SK-N-SH treated with all-trans-retinoic acid at 6 μM for 48 hours (cell line): Measurements from ENCODE around the gene CLTC.

Experiments used
- ATAC-seq: fragments of 200-7000 bp; cut with Tn5 transposase; 3 replicates; pipeline ENCODE4 v1.9.1; 2020; ENCODE audit warnings: mild to moderate bottlenecking, moderate library complexity
- ARNTL ChIP-seq: fragments of 450-650 bp; formaldehyde crosslinking; IDR thresholded peaks from 2 replicates; pipeline ENCODE4 v1.5.0; 2020; ENCODE audit warnings: low read depth, mild to moderate bottlenecking, moderate library complexity, borderline replicate concordance
- BACH2 ChIP-seq: fragments of 250-450 bp; sonication (Bioruptor Pico); IDR thresholded peaks from 2 replicates; pipeline ENCODE4 v1.9.0; 2021; ENCODE audit warnings: mild to moderate bottlenecking, borderline replicate concordance
- CSDC2 ChIP-seq: fragments of 250-450 bp; sonication (Bioruptor Pico); IDR thresholded peaks from 2 replicates; pipeline ENCODE4 v1.5.0; 2020; ENCODE audit warnings: mild to moderate bottlenecking, moderate library complexity
- ESRRG ChIP-seq: fragments of 250-450 bp; sonication (Bioruptor Pico); IDR thresholded peaks from 2 replicates; pipeline ENCODE4 v1.6.1; 2021; ENCODE audit warnings: mild to moderate bottlenecking
- GLIS3 ChIP-seq: fragments of 250-450 bp; sonication (Bioruptor Pico); IDR thresholded peaks from 2 replicates; pipeline ENCODE4 v1.5.0; 2020; ENCODE audit warnings: mild to moderate bottlenecking, moderate library complexity
- ISL1 ChIP-seq: fragments of 250-450 bp; sonication (Bioruptor Pico); IDR thresholded peaks from 2 replicates; pipeline ENCODE4 v2.1.2; 2022; ENCODE audit warnings: mild to moderate bottlenecking, moderate library complexity
- OSR1 ChIP-seq: fragments of 250-450 bp; sonication (Bioruptor Pico); IDR thresholded peaks from 2 replicates; pipeline ENCODE4 v1.8.0; 2022; ENCODE audit warnings: moderate library complexity, mild to moderate bottlenecking, inconsistent platforms
- PPARA ChIP-seq: fragments of 250-450 bp; sonication (Bioruptor Pico); IDR thresholded peaks from 2 replicates; pipeline ENCODE4 v1.5.0; 2020; ENCODE audit warnings: mild to moderate bottlenecking, borderline replicate concordance
- RARB ChIP-seq: fragments of 250-450 bp; sonication (Bioruptor Pico); IDR thresholded peaks from 2 replicates; pipeline ENCODE4 v1.8.0; 2021; ENCODE audit warnings: mild to moderate bottlenecking, moderate library complexity
- TCF4 ChIP-seq: fragments of 250-450 bp; sonication (Bioruptor Pico); IDR thresholded peaks from 2 replicates; pipeline ENCODE4 v1.8.0; 2021; ENCODE audit warnings: mild to moderate bottlenecking, moderate library complexity, borderline replicate concordance
- TOX ChIP-seq: fragments of 250-450 bp; sonication (Bioruptor Pico); IDR thresholded peaks from 2 replicates; pipeline ENCODE4 v1.8.0; 2021; ENCODE audit warnings: mild to moderate bottlenecking, moderate library complexity, borderline replicate concordance
- ZC3H10 ChIP-seq: fragments of 250-450 bp; sonication (Bioruptor Pico); IDR thresholded peaks from 2 replicates; pipeline ENCODE4 v1.5.1; 2021; ENCODE audit warnings: mild to moderate bottlenecking, moderate library complexity
- ZFP3 ChIP-seq: fragments of 250-450 bp; sonication (Bioruptor Pico); IDR thresholded peaks from 2 replicates; pipeline ENCODE4 v1.5.0; 2020; ENCODE audit warnings: mild to moderate bottlenecking, moderate library complexity
- ZNF565 ChIP-seq: fragments of 450-650 bp; formaldehyde crosslinking; conservative IDR thresholded peaks from 2 replicates; pipeline ENCODE4 v1.5.0; 2020; ENCODE audit warnings: low read depth, mild to moderate bottlenecking, moderate library complexity
- ZNF70 ChIP-seq: fragments of 450-650 bp; formaldehyde crosslinking; IDR thresholded peaks from 2 replicates; pipeline ENCODE4 v1.5.0; 2020; ENCODE audit warnings: mild to moderate bottlenecking, moderate library complexity
- ZNF8 ChIP-seq: fragments of 450-650 bp; formaldehyde crosslinking; IDR thresholded peaks from 2 replicates; pipeline ENCODE4 v1.5.0; 2020; ENCODE audit warnings: mild to moderate bottlenecking, moderate library complexity
- TF ChIP-seq, protein P1 (sequence below): fragments of 250-450 bp; sonication (Bioruptor Pico); IDR thresholded peaks from 2 replicates; pipeline ENCODE4 v1.8.0; 2020; ENCODE audit warnings: mild to moderate bottlenecking, moderate library complexity, borderline replicate concordance
- TF ChIP-seq, protein P2 (sequence below): fragments of 250-450 bp; sonication (Bioruptor Pico); IDR thresholded peaks from 2 replicates; pipeline ENCODE4 v1.8.0; 2021; ENCODE audit warnings: low read depth, mild to moderate bottlenecking, moderate library complexity, borderline replicate concordance
- TF ChIP-seq, protein P3 (sequence below): fragments of 250-450 bp; sonication (Bioruptor Pico); IDR thresholded peaks from 2 replicates; pipeline ENCODE4 v1.5.1; 2020; ENCODE audit warnings: low read depth, mild to moderate bottlenecking, moderate library complexity
- TF ChIP-seq, protein P4 (sequence below): fragments of 250-450 bp; sonication (Bioruptor Pico); IDR thresholded peaks from 2 replicates; pipeline ENCODE4 v1.5.0; 2020; ENCODE audit warnings: mild to moderate bottlenecking, moderate library complexity

Gene CLTC

DNA sequence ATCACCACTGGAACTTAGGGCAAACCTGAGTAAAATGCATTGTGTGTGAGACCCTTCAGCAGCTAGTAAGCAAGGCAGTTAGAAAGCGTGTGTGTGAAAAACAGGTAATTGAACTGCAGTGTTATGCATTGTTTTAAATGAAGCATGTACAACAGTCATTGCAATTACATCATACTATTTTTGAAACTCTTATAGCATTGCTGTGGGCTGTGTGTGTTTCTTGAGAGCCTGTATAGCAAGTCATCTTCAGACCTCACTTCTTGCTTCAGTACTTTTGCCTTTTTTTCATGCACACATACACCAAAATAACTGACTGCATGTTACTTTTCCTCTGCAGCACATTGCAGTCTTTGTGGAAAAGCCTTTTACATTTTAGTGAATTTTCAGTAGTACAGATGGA is 68.3 kb downstream of the CLTC start:
- ATAC-seq, result no peak; the same call in 2 of the 3 replicates
- TF ChIP-seq, protein P1, sequence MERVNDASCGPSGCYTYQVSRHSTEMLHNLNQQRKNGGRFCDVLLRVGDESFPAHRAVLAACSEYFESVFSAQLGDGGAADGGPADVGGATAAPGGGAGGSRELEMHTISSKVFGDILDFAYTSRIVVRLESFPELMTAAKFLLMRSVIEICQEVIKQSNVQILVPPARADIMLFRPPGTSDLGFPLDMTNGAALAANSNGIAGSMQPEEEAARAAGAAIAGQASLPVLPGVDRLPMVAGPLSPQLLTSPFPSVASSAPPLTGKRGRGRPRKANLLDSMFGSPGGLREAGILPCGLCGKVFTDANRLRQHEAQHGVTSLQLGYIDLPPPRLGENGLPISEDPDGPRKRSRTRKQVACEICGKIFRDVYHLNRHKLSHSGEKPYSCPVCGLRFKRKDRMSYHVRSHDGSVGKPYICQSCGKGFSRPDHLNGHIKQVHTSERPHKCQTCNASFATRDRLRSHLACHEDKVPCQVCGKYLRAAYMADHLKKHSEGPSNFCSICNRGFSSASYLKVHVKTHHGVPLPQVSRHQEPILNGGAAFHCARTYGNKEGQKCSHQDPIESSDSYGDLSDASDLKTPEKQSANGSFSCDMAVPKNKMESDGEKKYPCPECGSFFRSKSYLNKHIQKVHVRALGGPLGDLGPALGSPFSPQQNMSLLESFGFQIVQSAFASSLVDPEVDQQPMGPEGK (CRISPR knock-in tag), result no peak
- no peak for TF ChIP-seq ZFP3 (CRISPR knock-in tag)
- TF ChIP-seq ESRRG (CRISPR knock-in tag), result no peak
- TF ChIP-seq ZNF565 (CRISPR knock-in tag), result no peak

DNA sequence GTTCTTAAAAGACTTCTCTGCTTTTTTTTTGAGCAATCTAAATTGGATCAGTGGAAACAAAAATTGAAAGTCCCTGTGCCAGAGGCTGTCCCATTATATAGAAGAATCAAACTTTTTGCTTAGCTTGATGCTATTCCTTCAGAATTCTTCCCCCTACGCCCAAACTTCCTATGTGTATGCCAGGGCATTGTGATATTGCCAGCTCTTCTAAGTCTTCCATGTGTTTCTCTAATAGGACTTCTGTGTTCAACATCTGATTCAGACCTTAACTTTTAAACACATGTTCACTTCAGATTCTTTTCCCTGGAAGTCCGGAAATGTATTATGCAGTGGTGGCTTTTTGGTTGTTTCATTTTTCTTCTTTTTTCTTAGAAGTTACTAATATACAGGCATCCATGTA is 68.8 kb downstream of the CLTC start:
- TF ChIP-seq ZC3H10 (CRISPR knock-in tag) (no peak), ZNF8 (no peak), PPARA (CRISPR knock-in tag) (no peak), GLIS3 (CRISPR knock-in tag) (no peak), ZFP3 (CRISPR knock-in tag) (no peak), ARNTL (CRISPR knock-in tag) (no peak), ZNF565 (CRISPR knock-in tag) (no peak), BACH2 (no peak), ZNF70 (no peak), RARB (CRISPR knock-in tag) (no peak), ISL1 (no peak)
- TF ChIP-seq, protein P1 (CRISPR knock-in tag), result no peak
- TF ChIP-seq, protein P2, sequence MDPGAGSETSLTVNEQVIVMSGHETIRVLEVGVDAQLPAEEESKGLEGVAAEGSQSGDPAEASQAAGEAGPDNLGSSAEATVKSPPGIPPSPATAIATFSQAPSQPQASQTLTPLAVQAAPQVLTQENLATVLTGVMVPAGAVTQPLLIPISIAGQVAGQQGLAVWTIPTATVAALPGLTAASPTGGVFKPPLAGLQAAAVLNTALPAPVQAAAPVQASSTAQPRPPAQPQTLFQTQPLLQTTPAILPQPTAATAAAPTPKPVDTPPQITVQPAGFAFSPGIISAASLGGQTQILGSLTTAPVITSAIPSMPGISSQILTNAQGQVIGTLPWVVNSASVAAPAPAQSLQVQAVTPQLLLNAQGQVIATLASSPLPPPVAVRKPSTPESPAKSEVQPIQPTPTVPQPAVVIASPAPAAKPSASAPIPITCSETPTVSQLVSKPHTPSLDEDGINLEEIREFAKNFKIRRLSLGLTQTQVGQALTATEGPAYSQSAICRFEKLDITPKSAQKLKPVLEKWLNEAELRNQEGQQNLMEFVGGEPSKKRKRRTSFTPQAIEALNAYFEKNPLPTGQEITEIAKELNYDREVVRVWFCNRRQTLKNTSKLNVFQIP (CRISPR knock-in tag), result no peak
- TF ChIP-seq, protein P3, sequence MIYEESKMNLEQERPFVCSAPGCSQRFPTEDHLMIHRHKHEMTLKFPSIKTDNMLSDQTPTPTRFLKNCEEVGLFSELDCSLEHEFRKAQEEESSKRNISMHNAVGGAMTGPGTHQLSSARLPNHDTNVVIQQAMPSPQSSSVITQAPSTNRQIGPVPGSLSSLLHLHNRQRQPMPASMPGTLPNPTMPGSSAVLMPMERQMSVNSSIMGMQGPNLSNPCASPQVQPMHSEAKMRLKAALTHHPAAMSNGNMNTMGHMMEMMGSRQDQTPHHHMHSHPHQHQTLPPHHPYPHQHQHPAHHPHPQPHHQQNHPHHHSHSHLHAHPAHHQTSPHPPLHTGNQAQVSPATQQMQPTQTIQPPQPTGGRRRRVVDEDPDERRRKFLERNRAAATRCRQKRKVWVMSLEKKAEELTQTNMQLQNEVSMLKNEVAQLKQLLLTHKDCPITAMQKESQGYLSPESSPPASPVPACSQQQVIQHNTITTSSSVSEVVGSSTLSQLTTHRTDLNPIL (CRISPR knock-in tag), result no peak
- no peak for ATAC-seq

DNA sequence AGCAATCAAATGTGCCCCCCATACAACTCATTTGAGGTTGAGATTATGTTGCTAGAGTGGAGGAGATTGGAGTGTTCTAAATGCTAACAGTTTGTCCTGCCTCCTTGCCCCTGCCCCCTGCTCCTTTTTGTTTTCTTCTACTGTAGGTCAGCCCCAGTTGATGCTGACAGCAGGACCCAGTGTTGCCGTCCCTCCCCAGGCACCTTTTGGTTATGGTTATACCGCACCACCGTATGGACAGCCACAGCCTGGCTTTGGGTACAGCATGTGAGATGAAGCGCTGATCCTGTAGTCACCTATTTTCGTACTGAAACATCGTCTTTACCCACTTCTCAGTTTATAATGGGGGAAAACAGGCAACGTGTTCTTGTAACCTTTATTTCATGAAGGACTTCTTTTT is 73.9 kb downstream of the CLTC start:
- ATAC-seq, result no peak
- TF ChIP-seq ZNF8, result no peak
- no peak for TF ChIP-seq ESRRG (CRISPR knock-in tag)
- TF ChIP-seq, protein P4, sequence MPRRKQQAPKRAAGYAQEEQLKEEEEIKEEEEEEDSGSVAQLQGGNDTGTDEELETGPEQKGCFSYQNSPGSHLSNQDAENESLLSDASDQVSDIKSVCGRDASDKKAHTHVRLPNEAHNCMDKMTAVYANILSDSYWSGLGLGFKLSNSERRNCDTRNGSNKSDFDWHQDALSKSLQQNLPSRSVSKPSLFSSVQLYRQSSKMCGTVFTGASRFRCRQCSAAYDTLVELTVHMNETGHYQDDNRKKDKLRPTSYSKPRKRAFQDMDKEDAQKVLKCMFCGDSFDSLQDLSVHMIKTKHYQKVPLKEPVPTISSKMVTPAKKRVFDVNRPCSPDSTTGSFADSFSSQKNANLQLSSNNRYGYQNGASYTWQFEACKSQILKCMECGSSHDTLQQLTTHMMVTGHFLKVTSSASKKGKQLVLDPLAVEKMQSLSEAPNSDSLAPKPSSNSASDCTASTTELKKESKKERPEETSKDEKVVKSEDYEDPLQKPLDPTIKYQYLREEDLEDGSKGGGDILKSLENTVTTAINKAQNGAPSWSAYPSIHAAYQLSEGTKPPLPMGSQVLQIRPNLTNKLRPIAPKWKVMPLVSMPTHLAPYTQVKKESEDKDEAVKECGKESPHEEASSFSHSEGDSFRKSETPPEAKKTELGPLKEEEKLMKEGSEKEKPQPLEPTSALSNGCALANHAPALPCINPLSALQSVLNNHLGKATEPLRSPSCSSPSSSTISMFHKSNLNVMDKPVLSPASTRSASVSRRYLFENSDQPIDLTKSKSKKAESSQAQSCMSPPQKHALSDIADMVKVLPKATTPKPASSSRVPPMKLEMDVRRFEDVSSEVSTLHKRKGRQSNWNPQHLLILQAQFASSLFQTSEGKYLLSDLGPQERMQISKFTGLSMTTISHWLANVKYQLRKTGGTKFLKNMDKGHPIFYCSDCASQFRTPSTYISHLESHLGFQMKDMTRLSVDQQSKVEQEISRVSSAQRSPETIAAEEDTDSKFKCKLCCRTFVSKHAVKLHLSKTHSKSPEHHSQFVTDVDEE, result no peak
- TF ChIP-seq, protein P3 (CRISPR knock-in tag), result no peak
- TF ChIP-seq ARNTL (CRISPR knock-in tag), result no peak
- TF ChIP-seq ISL1, result no peak
- TF ChIP-seq ZNF70, result no peak
- TF ChIP-seq PPARA (CRISPR knock-in tag), result no peak
- TF ChIP-seq TCF4 (CRISPR knock-in tag), result no peak
- no peak for TF ChIP-seq CSDC2 (CRISPR knock-in tag)
- no peak for TF ChIP-seq ZNF565 (CRISPR knock-in tag)
- no peak for TF ChIP-seq BACH2
- TF ChIP-seq ZC3H10 (CRISPR knock-in tag), result no peak
- no peak for TF ChIP-seq GLIS3 (CRISPR knock-in tag)
- TF ChIP-seq, protein P1 (CRISPR knock-in tag), result no peak
- TF ChIP-seq RARB (CRISPR knock-in tag), result no peak
- no peak for TF ChIP-seq TOX (CRISPR knock-in tag)
- no peak for TF ChIP-seq OSR1 (CRISPR knock-in tag)
